ENCODE measurements around the gene ANKRD10. TPM values are rescaled to one million over a fixed set of nuclear protein-coding genes. Genes with fewer than 3 reads are reported as not detected.
A peak's percentile ranks its signal among the peaks of the same experiment; 100 is the strongest.
"Not testable (repeated sequence)": the region's sequence is repeated elsewhere in the genome, so short reads cannot be mapped to it uniquely, and the experiment has no call there.

ANKRD10 gene
- total and polyA plus RNA-seq, 2 of the 8 experiments (the other 6 are each of a cell fraction or from before 2014, with no cell fraction given) = 146 to 218 TPM

DNA sequence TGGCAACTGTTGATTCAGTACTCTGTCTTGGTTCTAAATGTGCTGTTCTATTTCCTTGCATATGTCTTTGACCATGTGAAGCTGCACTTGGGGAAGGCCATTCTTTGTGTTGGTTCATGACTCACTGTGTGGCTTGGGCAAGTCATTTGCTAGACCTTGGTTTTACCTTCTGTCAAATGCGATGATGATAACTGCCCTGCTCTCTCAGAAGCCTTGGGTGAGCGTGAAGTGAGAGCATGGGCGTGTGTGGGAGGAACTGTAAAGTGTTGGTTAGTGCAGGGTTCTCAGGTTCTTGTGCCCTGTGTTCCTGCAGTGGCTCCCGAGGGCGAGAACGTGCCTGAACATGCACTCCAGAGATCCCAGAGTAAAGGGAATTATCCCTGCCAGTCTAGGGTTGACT lies 37.3 kb upstream of the ANKRD10 start:
- H3K23ac ChIP-seq (ENCODE audit: insufficient read length); H3K36me3 ChIP-seq (ENCODE audit: control insufficient read depth in 2 of 4, insufficient read depth in 4 of 4, low read length in 3 of 4); H3K56ac ChIP-seq (replicated peaks; ENCODE audit: insufficient read length, low read depth, low read length); H4K8ac ChIP-seq (ENCODE audit: extremely low read depth, insufficient read depth, low read length); H3K79me2 ChIP-seq (ENCODE audit: control insufficient read depth in 1 of 2, insufficient read depth in 2 of 2, low read length in 2 of 2); H2AFZ ChIP-seq (ENCODE audit: low read length); H2BK12ac ChIP-seq (ENCODE audit: low read depth, low read length); H3K18ac ChIP-seq (ENCODE audit: extremely low read depth, low read length); H4K91ac ChIP-seq (replicated peaks; ENCODE audit: insufficient read length, low read length); H3K4me1 ChIP-seq (replicated peaks in 1 of 4; ENCODE audit: control insufficient read depth in 3 of 4, insufficient read depth in 4 of 4, low read length in 3 of 4); H3K9me3 ChIP-seq (ENCODE audit: insufficient read depth in 2 of 2, low read depth in 1 of 2, low read length in 1 of 2); H3K4ac ChIP-seq (replicated peaks; ENCODE audit: insufficient read length, low read depth, low read length); H2BK120ac ChIP-seq (replicated peaks; ENCODE audit: low read depth, low read length); H2BK5ac ChIP-seq (ENCODE audit: low read depth, low read length); H3K4me3 ChIP-seq (ENCODE audit: extremely low read depth in 1 of 4, insufficient read depth in 2 of 4, low read depth in 3 of 4, low read length in 4 of 4); H3K9ac ChIP-seq (replicated peaks in 1 of 4; ENCODE audit: extremely low read depth in 1 of 4, low read depth in 3 of 4, low read length in 3 of 4); H3K79me1 ChIP-seq (ENCODE audit: low read depth, low read length); H4K5ac ChIP-seq (ENCODE audit: insufficient read length, low read depth, low read length); H3K23me2 ChIP-seq (ENCODE audit: low read depth, low read length); H2AK5ac ChIP-seq (ENCODE audit: low read depth, low read length); H3K27me3 ChIP-seq (replicated peaks in 1 of 4; ENCODE audit: control insufficient read depth in 3 of 4, extremely low read depth in 1 of 4, insufficient read depth in 3 of 4, low read length in 3 of 4); H3K14ac ChIP-seq (ENCODE audit: insufficient read length); FAIRE-seq; H2BK15ac ChIP-seq (ENCODE audit: low read length); H3K4me2 ChIP-seq (ENCODE audit: insufficient read depth in 1 of 2, low read depth in 2 of 2, low read length in 2 of 2); H4K20me1 ChIP-seq (replicated peaks in 1 of 2; ENCODE audit: control insufficient read depth in 1 of 2, insufficient read depth in 2 of 2, low read length in 2 of 2); H3K27ac ChIP-seq (ENCODE audit: low read depth, low read length); H2BK20ac ChIP-seq (ENCODE audit: low read length); POLR2A ChIA-PET (ENCODE audit: partially characterized antibody): not testable (repeated sequence)
- CTCF ChIA-PET (ENCODE audit: partially characterized antibody) = interaction anchor here (1.0 to 1.2 kb wide), 2 partner anchors 11 to 142 kb away, joined by 3 read pairs; no protein-coding TSS in a partner anchor
- WGBS, 2 experiments (ENCODE audit: extremely low coverage in 1 of 2, insufficient coverage in 1 of 2, insufficient read length in 1 of 2, insufficient replicate concordance in 2 of 2, low coverage in 1 of 2, low lambda C conversion rate in 2 of 2, missing lambda C conversion rate in 1 of 2) = 84% methylated on average over 6 of the region's 6 CpGs; no CpG with 5 or more reads in 1 of the 2 experiments
- DNase-seq (ENCODE audit: low read depth in 1 of 2, low spot score in 2 of 2) = peak in 1 of 2 experiments; percentile 16

Data from H1 (cell line).